ENCODE data around the gene RCOR1. TPM values are rescaled to one million over a fixed set of nuclear protein-coding genes. Genes with fewer than 3 reads are reported as not detected.
A peak's percentile ranks its signal among the peaks of the same experiment; 100 is the strongest.

Gene RCOR1
- total RNA-seq, 1 experiment from 2014 or later = 11.6 TPM

DNA sequence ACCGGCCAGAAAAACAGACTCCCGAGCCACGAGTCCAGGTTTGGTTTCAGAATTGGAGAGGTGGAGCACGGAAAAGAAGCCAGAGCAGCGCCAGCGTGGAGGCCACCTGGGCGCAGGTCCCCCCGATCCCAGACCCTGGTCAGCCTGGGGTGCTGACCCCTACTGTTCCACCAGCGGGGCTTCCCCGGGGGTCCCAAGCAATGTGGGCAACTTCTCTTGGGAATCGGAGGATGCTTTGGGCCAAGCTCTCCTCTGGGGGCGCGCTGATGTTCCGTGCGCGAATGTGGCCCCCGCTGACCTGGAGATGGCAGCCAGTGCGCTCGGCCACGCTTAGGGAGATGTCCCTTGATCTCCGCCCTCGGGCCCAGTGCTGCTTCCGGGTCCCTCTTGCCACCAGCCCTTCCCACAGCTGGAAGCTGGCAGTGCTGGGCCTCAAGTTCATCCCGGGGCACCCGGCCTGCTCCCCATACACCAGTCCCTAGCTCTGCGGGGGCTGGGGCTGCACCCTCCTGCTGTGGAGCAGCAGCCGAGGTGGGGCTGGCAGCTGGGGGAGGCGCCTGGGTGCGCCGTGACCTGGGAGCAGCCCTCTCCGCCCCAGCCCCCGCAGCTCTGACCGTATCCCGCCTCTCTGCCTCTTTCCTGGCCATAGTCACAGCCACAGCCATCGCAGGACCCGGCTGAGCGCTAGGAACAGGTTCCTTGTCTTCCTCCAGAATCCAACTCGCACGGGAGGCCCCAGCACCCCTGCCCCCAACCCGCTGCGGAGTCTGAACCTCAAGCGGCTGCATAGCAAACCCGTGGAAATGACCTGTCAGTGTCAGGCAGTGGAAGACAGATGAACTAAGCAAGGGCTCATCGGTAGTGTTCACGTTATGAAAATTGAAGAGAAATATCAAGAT, 91.2 kb downstream of the RCOR1 start:
- in situ Hi-C loops (cut with HindIII; ENCODE audit: low pct_unique_long_range_greater_than_20kb, low sequenced_read_pairs) = no loop called here
- DNase-seq (ENCODE audit: low read depth, low spot score) = no peak

DNA sequence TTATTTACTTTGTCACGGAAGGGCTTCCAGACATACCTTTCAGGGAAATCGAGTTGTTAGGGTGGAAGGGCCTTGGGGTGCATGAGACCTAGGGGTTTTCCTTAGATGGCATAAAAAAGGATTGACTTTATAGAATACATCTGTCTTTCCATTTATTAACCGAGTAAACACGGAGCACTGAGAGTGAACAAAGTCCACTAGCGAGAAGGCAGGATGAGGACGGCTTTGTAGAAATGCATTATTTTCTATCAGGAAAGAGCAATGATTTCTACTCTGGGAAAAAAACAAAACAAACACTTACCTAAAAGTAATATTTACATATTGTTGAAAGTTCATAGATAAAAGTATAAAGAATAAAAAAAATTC, 91.8 kb downstream of the RCOR1 start:
- in situ Hi-C loops (cut with HindIII; ENCODE audit: low pct_unique_long_range_greater_than_20kb, low sequenced_read_pairs) = no loop called here
- no peak for DNase-seq (ENCODE audit: low read depth, low spot score)

DNA sequence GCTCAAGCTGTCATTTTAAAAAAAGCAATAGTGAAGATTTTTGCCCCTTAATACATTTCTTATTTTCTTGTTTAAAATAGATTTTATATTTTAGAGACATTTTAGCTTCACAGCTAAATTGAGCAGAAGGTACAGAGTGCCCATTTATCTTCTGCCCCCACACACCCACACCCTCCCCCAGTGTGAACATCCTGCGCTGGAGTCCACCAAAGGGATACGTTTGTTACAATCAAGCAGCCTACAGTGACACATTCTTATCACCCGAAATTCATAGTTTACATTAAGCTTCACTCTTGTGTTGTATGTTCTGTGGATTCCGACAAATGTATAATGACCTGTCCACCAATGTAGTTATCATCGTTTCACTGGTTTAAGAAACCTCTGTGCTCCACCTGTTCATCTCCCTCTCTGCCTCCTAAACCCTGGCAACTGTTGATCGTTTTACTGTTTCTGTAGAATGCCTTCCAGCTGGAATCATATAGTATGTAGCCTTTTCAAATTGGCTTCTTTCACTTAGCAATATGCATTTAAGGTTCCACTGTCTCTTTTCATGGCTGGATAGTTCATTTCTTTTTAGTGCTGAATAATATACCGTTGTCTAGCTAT, 93.8 kb downstream of the RCOR1 start:
- in situ Hi-C loops (cut with HindIII; ENCODE audit: low pct_unique_long_range_greater_than_20kb, low sequenced_read_pairs) = no loop called here

DNA sequence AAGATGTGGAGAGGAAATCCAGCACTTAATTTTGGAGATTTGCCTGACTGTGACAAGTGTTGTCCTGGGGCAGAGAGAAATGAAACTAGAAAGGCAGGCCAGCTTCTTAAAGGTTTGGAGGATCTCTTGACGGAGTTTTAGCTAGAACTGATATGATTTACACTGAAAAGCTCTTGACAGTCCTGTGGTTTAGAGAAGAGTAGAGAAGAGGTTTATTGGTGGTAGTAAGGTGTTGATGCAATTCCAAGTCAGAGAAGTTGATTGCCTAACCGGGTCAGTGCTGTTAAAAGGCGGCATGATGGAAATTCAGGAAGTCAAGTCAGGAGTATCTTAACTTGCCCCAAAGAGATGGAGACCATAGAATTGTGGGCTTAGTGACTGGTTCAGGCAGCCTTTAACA, 95.8 kb downstream of the RCOR1 start:
- in situ Hi-C loops (cut with HindIII; ENCODE audit: low pct_unique_long_range_greater_than_20kb, low sequenced_read_pairs) = no loop called here
- DNase-seq (ENCODE audit: low read depth, low spot score) = no peak

More for the DNA sequence above, 93.8 kb downstream of the RCOR1 start:
- DNase-seq (ENCODE audit: low read depth, low spot score) = no peak

DNA sequence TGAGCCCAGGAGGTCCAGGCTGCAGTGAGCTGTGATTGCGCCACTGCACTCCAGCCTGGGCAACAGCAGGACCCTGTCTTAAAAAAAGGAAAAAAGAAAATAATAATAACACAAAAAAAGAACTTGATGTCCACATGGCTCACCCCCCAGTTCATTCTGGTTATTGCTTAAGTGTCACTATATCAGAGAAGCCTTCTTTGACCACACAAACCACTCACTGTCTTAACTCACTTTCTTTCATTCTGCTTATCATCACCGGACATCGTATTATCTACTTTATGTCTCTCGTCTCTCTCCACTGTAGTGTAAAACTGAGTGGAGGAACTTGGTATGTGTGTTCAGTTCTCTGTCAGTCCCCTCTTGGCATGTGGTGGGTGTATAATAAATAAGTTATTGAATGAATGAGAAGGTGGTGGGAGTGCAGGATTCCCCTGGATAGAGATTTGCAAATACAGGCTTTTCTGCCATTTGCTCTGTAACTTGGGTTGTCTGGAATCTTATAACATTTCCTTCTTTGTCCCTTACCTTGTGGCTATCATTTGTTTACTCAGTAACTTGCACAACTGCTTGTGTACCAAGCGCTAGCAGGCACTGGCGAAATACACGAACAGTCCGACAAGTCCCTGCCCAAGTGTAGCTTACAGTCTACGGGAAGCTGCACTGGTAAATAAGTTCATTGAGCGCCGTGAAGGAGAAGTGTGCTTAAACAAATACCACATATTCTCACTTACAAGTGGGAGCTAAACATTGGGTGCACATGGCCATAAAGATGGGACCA, 98.2 kb downstream of the RCOR1 start:
- in situ Hi-C loops (cut with HindIII; ENCODE audit: low pct_unique_long_range_greater_than_20kb, low sequenced_read_pairs) = no loop called here
- DNase-seq (ENCODE audit: low read depth, low spot score) = no peak

DNA sequence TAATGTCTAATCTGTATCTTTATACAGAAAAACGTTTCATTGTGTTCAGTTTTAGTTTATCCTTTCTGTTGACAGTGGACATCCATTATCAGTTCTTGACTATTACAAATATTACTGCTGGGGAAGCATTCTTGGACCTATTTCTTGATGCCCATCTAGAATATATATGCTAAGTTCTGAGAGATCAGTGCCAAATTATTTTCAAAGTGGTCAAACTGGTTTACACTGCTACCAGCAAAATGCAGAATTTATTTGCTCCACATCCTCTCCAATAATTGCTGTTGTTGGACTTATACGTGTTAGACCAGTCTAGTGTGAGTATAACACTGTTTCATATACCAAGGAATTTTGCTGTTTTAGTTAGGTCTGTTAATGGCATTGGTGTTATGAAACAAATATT, 99.3 kb downstream of the RCOR1 start:
- no peak for DNase-seq (ENCODE audit: low read depth, low spot score)
- in situ Hi-C loops (cut with HindIII; ENCODE audit: low pct_unique_long_range_greater_than_20kb, low sequenced_read_pairs) = no loop called here

DNA sequence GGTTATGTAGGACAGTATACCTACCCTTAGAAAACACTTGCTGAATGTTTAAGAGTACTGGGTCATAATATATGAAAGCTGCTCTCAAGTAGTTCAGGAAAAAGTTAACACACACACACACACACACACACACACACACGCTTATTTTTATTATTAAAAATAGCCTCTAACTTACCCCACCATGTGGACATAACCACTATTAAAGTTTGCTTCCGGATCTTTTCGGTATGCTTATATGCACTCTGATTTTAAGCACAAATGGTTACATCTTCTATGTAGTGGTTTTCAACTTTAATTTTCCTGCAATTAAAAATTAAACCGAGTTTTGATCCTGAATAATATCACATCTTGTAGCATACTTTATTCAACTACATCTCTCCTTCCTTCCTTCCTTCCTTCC, 99.9 kb downstream of the RCOR1 start:
- in situ Hi-C loops (cut with HindIII; ENCODE audit: low pct_unique_long_range_greater_than_20kb, low sequenced_read_pairs) = no loop called here
- DNase-seq (ENCODE audit: low read depth, low spot score) = no peak

DNA sequence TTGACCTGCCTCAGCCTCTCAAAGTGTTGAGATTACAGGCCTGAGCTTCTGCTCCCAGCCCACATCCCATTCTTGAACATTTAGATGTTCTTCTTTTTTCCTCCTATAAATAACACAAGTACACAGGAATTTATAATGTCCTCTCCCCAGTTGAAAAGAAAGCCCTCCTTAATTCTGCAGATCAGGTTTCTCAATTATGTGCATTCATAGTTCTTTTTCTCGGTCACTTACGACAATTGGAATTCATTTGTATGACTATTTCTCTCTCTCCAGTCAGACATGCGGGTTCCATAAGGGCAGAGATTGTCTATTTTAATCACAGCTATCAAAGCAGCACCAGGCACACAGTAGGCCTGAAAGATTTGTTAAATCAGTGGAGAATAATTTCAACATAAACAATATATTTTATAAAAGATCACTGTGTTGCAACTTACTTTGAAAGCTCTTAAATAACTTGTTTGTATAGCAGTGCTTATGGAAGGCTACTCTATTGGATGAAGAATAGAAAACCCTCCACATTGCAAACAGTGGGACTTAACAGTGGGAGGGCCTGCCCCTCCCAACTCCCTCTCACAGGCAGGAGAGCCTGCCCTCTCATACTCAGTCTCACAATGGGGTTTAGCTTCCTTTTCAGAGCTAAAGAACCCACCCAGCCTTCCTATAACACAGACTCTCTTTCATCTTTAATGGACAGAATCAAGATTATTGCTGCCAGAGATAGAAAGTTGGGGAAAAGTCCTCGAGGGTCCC, 100.7 kb downstream of the RCOR1 start:
- in situ Hi-C loops (cut with HindIII; ENCODE audit: low pct_unique_long_range_greater_than_20kb, low sequenced_read_pairs) = no loop called here

DNA sequence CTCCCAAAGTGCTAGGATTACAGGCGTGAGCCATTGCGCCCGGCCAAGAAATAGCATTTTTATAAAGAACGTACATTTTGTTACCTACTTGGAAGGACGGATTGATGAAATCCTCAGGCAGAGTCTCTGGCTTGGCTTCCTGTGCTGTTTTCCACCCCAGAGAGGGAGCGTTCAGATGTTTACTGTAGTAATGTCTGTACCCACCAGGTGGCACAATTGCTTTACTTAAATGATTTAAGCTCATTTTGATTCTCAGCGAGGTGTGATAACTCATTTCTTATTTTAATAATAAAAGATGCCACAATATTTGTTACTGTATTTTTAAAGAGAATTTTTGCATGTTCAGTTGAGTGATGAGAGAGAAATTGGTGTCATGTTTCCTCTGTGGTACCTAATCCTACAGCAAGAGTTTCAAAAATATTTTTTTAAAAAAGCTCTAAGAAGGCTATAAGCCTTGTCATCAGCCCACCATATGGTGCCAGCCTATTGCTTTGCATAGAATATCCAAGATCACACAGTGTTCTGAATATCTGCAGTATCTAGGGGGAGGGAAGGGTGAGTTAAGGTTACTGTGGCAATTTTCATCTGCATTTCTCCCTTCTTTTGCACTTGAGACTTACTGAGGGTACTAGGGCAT, 102.2 kb downstream of the RCOR1 start:
- DNase-seq (ENCODE audit: low read depth, low spot score) = peak; percentile 81
- in situ Hi-C loops (cut with HindIII; ENCODE audit: low pct_unique_long_range_greater_than_20kb, low sequenced_read_pairs) = no loop called here

More for the DNA sequence above, 100.7 kb downstream of the RCOR1 start:
- DNase-seq (ENCODE audit: low read depth, low spot score) = peak; percentile 7

DNA sequence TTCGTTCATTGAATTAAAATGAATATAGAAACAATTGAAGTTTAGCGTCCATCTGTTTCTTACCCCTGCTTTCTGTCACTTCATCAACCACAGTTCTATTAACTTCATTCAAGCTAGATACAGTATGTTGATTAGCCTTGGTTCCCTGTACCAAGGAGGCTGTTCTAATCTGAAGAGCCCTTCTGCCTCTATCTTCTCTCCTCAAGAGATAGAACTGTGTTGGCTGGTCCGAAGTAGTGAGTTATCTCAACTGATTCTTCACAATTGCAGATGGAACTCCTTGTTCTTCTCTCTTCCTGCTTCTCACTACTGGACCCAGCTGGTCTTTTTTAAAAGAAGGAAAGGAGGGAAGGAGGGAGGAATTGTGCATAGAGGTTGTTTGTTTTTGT, 102.7 kb downstream of the RCOR1 start:
- in situ Hi-C loops (cut with HindIII; ENCODE audit: low pct_unique_long_range_greater_than_20kb, low sequenced_read_pairs) = no loop called here
- DNase-seq (ENCODE audit: low read depth, low spot score) = no peak

DNA sequence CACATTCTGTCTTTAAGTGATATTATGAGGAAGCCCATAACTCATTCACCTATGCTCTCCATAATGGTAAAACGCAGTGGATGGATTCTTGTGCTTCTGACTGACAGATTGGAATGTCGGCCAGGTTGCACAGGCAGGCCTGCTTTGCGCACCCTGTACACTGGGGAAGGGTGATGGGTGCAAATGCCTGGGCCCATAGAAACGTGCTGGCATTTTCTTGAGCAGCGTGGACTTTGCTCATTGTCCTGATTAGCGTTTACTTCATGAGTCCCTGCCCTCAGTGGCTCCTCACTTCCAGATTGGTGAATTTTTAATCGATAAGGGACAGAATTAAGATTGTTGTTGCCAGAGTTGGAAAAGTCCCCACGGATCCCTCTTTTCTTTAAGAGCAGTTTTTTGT, 103.9 kb downstream of the RCOR1 start:
- no peak for DNase-seq (ENCODE audit: low read depth, low spot score)
- in situ Hi-C loops (cut with HindIII; ENCODE audit: low pct_unique_long_range_greater_than_20kb, low sequenced_read_pairs) = no loop called here

DNA sequence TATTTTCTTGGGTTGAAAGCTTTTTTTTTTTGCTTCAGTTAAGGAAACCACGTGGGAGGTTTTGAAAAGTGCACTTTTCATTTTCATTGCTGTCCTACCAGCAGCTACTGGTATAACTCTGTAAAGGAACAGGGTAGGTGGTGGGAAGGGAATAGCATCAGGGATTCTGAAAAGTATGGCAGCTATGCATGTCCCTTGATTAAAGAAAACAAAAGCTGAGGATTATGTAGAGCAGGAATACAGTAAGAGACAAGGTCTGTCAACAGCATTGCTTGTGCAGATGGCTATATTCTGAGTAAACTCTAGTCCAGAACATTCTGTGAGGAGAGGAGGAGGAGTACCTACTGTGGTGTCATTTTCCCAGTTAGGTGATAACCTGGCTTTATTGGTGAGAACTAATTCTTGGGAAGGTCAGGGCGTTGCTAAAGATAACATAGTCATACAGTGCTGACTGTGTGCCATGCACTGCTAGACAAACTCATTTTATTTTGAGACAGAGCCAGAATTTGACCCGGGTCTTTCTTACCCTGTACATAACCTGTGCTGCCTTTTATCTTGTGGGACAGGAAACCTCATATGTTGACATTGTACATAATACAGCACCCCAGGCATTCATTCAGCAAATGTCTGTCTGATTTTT, 104.5 kb downstream of the RCOR1 start:
- no peak for DNase-seq (ENCODE audit: low read depth, low spot score)
- in situ Hi-C loops (cut with HindIII; ENCODE audit: low pct_unique_long_range_greater_than_20kb, low sequenced_read_pairs) = no loop called here

DNA sequence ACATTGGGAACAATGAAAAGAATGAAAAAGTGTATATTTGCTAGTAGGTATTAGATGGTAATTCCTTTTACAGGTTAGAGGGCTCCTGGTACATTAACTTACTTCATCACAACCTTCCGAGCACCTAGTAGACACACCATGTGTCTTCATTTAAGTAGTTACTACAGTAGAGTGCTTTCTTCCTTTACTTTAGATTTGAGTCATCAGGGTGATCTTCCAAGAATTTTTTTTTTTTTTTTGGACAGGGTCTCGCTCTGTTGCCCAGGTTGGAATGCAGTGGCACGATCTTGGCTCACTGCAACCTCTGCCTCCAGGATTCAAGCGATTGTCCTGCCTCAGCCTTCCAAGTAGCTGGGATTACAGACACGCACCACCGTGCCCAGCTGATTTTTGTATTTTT, 105.1 kb downstream of the RCOR1 start:
- DNase-seq (ENCODE audit: low read depth, low spot score) = no peak
- in situ Hi-C loops (cut with HindIII; ENCODE audit: low pct_unique_long_range_greater_than_20kb, low sequenced_read_pairs) = no loop called here

DNA sequence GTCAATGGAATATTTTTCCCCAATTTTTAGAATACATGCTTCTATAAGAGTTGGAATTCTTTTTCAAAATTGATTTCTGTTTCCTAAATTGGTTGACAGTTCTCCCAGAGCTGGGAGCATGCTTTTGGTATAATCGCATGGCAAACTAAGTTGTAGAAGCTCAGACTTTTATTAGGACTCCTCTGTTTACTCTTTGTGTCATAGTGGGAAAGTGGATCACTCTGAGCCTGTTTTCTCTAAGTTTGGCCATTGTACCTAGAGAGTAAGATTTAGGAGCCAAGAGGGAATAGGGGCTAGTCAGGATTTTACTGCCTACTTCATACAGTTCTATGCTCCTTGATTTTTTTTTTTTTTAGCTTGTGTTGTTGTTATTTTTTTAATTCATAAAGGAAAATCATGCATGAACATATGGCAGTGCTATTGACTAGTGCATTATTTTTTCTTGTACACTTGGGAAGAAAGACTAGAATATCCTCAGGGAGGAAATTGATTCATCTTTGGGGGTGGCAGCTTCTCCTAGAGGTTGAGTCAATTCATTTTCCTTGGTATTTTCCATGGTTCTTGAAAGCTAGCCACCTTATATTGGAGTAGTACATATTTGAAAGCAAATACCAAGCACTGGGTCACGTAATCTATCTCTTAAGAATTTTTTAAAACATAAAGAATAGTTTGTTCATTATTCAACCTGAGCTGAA, 107.1 kb downstream of the RCOR1 start:
- in situ Hi-C loops (cut with HindIII; ENCODE audit: low pct_unique_long_range_greater_than_20kb, low sequenced_read_pairs) = no loop called here
- no peak for DNase-seq (ENCODE audit: low read depth, low spot score)

DNA sequence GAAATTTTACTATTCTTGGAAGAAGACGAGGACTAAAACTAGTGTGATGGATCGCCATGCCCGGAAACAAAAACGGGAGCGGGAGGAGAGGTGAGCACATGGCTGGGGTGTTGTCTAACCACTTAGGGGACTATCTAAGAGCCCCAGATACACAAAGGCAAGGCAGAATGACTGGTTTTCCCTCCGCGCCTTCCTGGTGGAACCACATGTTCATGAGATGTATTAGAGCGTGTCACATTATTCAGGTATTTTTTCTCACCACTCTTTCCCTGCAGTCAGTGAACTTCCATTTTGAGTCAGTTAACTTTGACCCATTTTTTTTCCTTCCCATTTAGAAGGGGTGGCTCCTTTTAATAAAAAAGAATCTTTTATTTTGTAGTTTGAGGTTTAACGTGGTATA, 116.0 kb downstream of the RCOR1 start:
- no peak for DNase-seq (ENCODE audit: low read depth, low spot score)
- in situ Hi-C loops (cut with HindIII; ENCODE audit: low pct_unique_long_range_greater_than_20kb, low sequenced_read_pairs) = no loop called here

DNA sequence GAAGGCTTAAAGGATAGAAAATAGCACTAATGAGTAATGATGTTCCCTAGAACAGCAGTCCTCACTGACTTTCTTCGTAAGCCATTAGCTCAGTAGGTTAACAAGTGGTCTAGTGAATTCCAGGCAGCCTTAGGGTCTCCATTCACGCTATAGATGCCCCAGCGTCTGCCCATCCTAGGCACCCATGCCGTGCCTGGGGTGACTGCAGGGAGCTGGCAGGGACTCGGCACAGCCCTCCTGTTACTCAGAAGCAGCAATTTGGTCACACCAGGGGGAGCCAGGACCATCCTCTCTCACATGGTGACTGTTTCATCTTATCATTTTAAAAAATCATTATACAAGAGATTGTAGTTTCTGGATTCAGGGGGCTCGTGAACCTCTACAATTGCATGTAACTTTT, 118.8 kb downstream of the RCOR1 start:
- no peak for DNase-seq (ENCODE audit: low read depth, low spot score)
- in situ Hi-C loops (cut with HindIII; ENCODE audit: low pct_unique_long_range_greater_than_20kb, low sequenced_read_pairs) = no loop called here

DNA sequence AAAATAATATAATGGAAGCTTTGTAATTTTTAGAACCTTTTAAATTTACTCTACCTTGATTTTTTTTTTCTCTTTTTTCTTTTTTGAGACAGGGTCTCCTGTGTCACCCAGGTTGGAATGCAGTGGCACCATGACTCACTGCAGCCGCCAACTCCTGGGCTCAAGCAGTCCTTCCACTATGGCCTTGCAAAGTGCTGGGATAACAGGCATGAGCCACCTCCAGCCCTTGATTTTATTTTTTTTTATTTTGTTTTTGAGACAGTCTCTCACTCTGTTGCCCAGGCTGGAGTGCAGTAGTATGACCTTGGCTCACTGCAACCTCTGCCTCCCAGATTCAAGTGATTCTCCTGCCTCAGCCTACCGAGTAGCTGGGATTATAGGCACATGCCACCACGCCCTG, 119.5 kb downstream of the RCOR1 start:
- in situ Hi-C loops (cut with HindIII; ENCODE audit: low pct_unique_long_range_greater_than_20kb, low sequenced_read_pairs) = no loop called here
- no peak for DNase-seq (ENCODE audit: low read depth, low spot score)

Measured in SK-MEL-5 (cell line).